ENCODE measurements around the gene TMEM245. TPM values are rescaled to one million over a fixed set of nuclear protein-coding genes. Genes with fewer than 3 reads are reported as not detected.

The TMEM245 gene
- total RNA-seq, 1 experiment from 2014 or later = 34.8 TPM

GRCh38 chr9:108996643-108997042 is 123.1 kb downstream of the TMEM245 start:
- no peaks in the 10 kb centered on the region for H3K9me2 ChIP-seq (ENCODE audit: insufficient read depth)
- no peak overlapping the region for H3K27ac ChIP-seq (ENCODE audit: low read depth, low read length)
- peaks cover 0 to 5% of the 10 kb centered on the region in 2 experiments; a peak in 1 of 4 replicates for H3K36me3 ChIP-seq (ENCODE audit: control insufficient read depth in 1 of 2, insufficient read depth in 2 of 2, low read length in 2 of 2)
- intact Hi-C loops (cut with micrococcal nuclease) = no loop called here
- no peak for TF ChIP-seq JUND (IDR thresholded peaks at IDR 0.05)
- no peak for TF ChIP-seq ZNF274 (IDR thresholded peaks at IDR 0.05; ENCODE audit: low read depth, low read length)
- TF ChIP-seq CTCF (IDR thresholded peaks at IDR 0.05 in 2 of 3, conservative IDR thresholded peaks at IDR 0.05 in 1 of 3; ENCODE audit: borderline replicate concordance in 1 of 3, insufficient read depth in 1 of 3, low read depth in 2 of 3, low read length in 2 of 3) = no peak
- no peak for TF ChIP-seq TCF7L2 (IDR thresholded peaks at IDR 0.05; ENCODE audit: borderline replicate concordance, extremely low read depth, insufficient read depth, insufficient read length)
- no peak for TF ChIP-seq SRF (IDR thresholded peaks at IDR 0.05; ENCODE audit: low read depth)
- no peaks in the 10 kb centered on the region for H3K27me3 ChIP-seq (ENCODE audit: insufficient read depth, low read length)
- DNase-seq (ENCODE audit: low read depth, low spot score) (no peak), ATAC-seq (no peak)
- no peak overlapping the region for H3K4me2 ChIP-seq (ENCODE audit: low read length)
- CTCF ChIA-PET = no interaction called here
- H3K4me1 ChIP-seq (ENCODE audit: control insufficient read depth in 1 of 2, insufficient read depth in 2 of 2, low read length in 2 of 2) = peaks cover 17 to 24% of the 10 kb centered on the region in 2 experiments
- POLR2A ChIA-PET = no interaction called here
- H3K4me3 ChIP-seq (replicated peaks in 1 of 2; ENCODE audit: low read depth in 1 of 2, low read length in 2 of 2) = no peak overlapping the region
- RAD21 ChIA-PET (ENCODE audit: low non-redundant PET in 1 of 2, low total read pairs in 2 of 2, uncharacterized antibody in 2 of 2, unreplicated experiment in 2 of 2) = no interaction called here
- peaks cover 88% of the 10 kb centered on the region for H3K79me2 ChIP-seq (ENCODE audit: insufficient read depth, low read length)
- BruUV-seq (replicated peaks) = no TSS peak
- no peaks in the 10 kb centered on the region for H3K9me3 ChIP-seq (ENCODE audit: control insufficient read depth in 1 of 2, insufficient read depth in 1 of 2, low read depth in 1 of 2, low read length in 2 of 2)
- no peak overlapping the region for H3K9ac ChIP-seq (ENCODE audit: low read length)
- no peak overlapping the region for H2AFZ ChIP-seq (ENCODE audit: low read depth, low read length, poor library complexity, severe bottlenecking)
- no peaks in the 10 kb centered on the region; the same call in 1 of the 2 replicates for H4K20me1 ChIP-seq (ENCODE audit: insufficient read depth)

- POLR2A ChIA-PET = no interaction called here
- CTCF ChIA-PET = no interaction called here
- no peak for ATAC-seq
- no peak for TF ChIP-seq POLR2A (IDR thresholded peaks at IDR 0.05; ENCODE audit: borderline replicate concordance, extremely low read depth, insufficient read depth, insufficient read length)
- no peak for TF ChIP-seq EZH2phosphoT487 (IDR thresholded peaks at IDR 0.05; ENCODE audit: borderline replicate concordance)
- no peak for TF ChIP-seq ATF3 (IDR thresholded peaks at IDR 0.05)
- no peak for TF ChIP-seq SIN3A (IDR thresholded peaks at IDR 0.05; ENCODE audit: low read depth)
- no peak for TF ChIP-seq CEBPB (IDR thresholded peaks at IDR 0.05; ENCODE audit: low read depth)
- no peak for TF ChIP-seq POLR2AphosphoS5 (IDR thresholded peaks at IDR 0.05; ENCODE audit: low read depth, low read length)
- no peak for TF ChIP-seq ZFX (IDR thresholded peaks at IDR 0.05)
- no peak for TF ChIP-seq EGR1 (IDR thresholded peaks at IDR 0.05; ENCODE audit: low read depth)
- TF ChIP-seq CBX3 (IDR thresholded peaks at IDR 0.05; ENCODE audit: low read depth) = no peak
- no peak for TF ChIP-seq ELF1 (IDR thresholded peaks at IDR 0.05; ENCODE audit: borderline replicate concordance, low read depth)
- no peak for TF ChIP-seq SRF (IDR thresholded peaks at IDR 0.05; ENCODE audit: low read depth)
- TF ChIP-seq ZNF274 (IDR thresholded peaks at IDR 0.05; ENCODE audit: low read depth, low read length) = no peak
- TF ChIP-seq MAX (IDR thresholded peaks at IDR 0.05) = no peak
- TF ChIP-seq ZBTB33 (IDR thresholded peaks at IDR 0.05; ENCODE audit: extremely low read depth, insufficient replicate concordance, low read length) = no peak
Measured at GRCh38 chr9:108994695-108995094, 125.1 kb downstream of the TMEM245 start.

More at GRCh38 chr9:108994695-108995094, 125.1 kb downstream of the TMEM245 start:
- intact Hi-C loops (cut with micrococcal nuclease) = no loop called here
- Histone ChIP-seq H3K4me3 (replicated peaks in 1 of 2; ENCODE audit: low read depth in 1 of 2, low read length in 2 of 2) (no peak overlapping the region), H3K27me3 (ENCODE audit: insufficient read depth, low read length) (no peaks in the 10 kb centered on the region), H4K20me1 (ENCODE audit: insufficient read depth) (no peaks in the 10 kb centered on the region; the same call in 1 of the 2 replicates), H3K9ac (ENCODE audit: low read length) (no peak overlapping the region), H3K36me3 (ENCODE audit: control insufficient read depth in 1 of 2, insufficient read depth in 2 of 2, low read length in 2 of 2) (peaks cover 9 to 13% of the 10 kb centered on the region in 2 experiments; a peak in 3 of 4 replicates), H3K4me2 (ENCODE audit: low read length) (no peak overlapping the region), H3K9me2 (ENCODE audit: insufficient read depth) (no peaks in the 10 kb centered on the region), H2AFZ (ENCODE audit: low read depth, low read length, poor library complexity, severe bottlenecking) (no peak overlapping the region), H3K79me2 (ENCODE audit: insufficient read depth, low read length) (peaks cover 78% of the 10 kb centered on the region), H3K9me3 (ENCODE audit: control insufficient read depth in 1 of 2, insufficient read depth in 1 of 2, low read depth in 1 of 2, low read length in 2 of 2) (no peaks in the 10 kb centered on the region), H3K4me1 (ENCODE audit: control insufficient read depth in 1 of 2, insufficient read depth in 2 of 2, low read length in 2 of 2) (peaks cover 4 to 7% of the 10 kb centered on the region in 2 experiments; a peak in 2 of 4 replicates), H3K27ac (ENCODE audit: low read depth, low read length) (no peak overlapping the region)
- RAD21 ChIA-PET (ENCODE audit: low non-redundant PET in 1 of 2, low total read pairs in 2 of 2, uncharacterized antibody in 2 of 2, unreplicated experiment in 2 of 2) = no interaction called here
- DNase-seq (ENCODE audit: low read depth, low spot score) = no peak
- BruUV-seq (replicated peaks) = no TSS peak
